Measurements from ENCODE around the gene CDH24.

- TF ChIP-seq GATA2 (IDR thresholded peaks at IDR 0.05; ENCODE audit: low read depth, low read length) (no peak), GATA3 (IDR thresholded peaks at IDR 0.05; ENCODE audit: low read depth, low read length) (no peak)
Observed at GRCh38 chr14:23043754-23044153, 13.6 kb downstream of the CDH24 start.

Measured in SH-SY5Y (cell line).